GM18909 (cell line): ENCODE measurements around the gene SCAF8.

Experiments used
- ATAC-seq: cut with Tn5 transposase; IDR thresholded peaks from one replicate; pipeline ENCODE4 v1.9.1; 2021; ENCODE audit warnings: mild to moderate bottlenecking; ENCODE audit not compliant: unreplicated experiment, poor library complexity

Gene SCAF8

GRCh38 chr6:154824076-154824475 is 90.9 kb downstream of the SCAF8 start:
- no peak for ATAC-seq

- ATAC-seq = no peak
Measured at GRCh38 chr6:154829970-154830369, 96.8 kb downstream of the SCAF8 start.

- ATAC-seq = no peak
Measured at GRCh38 chr6:154830771-154831170, 97.6 kb downstream of the SCAF8 start.

- no peak for ATAC-seq
Measured at GRCh38 chr6:154835307-154835706, 102.1 kb downstream of the SCAF8 start.

GRCh38 chr6:154839546-154839945 is 106.3 kb downstream of the SCAF8 start:
- ATAC-seq = no peak

GRCh38 chr6:154840363-154840762 is 107.1 kb downstream of the SCAF8 start:
- no peak for ATAC-seq

- no peak for ATAC-seq
Measured at GRCh38 chr6:154841109-154841508, 107.9 kb downstream of the SCAF8 start.

- no peak for ATAC-seq
Measured at GRCh38 chr6:154842833-154843232, 109.6 kb downstream of the SCAF8 start.

GRCh38 chr6:154847318-154847717 is 114.1 kb downstream of the SCAF8 start:
- ATAC-seq = no peak

GRCh38 chr6:154848580-154848979 is 115.4 kb downstream of the SCAF8 start:
- ATAC-seq = no peak

- no peak for ATAC-seq
Measured at GRCh38 chr6:154849475-154849874, 116.3 kb downstream of the SCAF8 start.

- ATAC-seq = no peak
Measured at GRCh38 chr6:154852687-154853086, 119.5 kb downstream of the SCAF8 start.

GRCh38 chr6:154857529-154857928 is 124.3 kb downstream of the SCAF8 start:
- no peak for ATAC-seq

GRCh38 chr6:154861825-154862224 is 128.6 kb downstream of the SCAF8 start:
- ATAC-seq = no peak

- no peak for ATAC-seq
Measured at GRCh38 chr6:154862536-154862935, 129.3 kb downstream of the SCAF8 start.

GRCh38 chr6:154864066-154864430 is 130.8 kb downstream of the SCAF8 start:
- no peak for ATAC-seq

- ATAC-seq = no peak
Measured at GRCh38 chr6:154865291-154865690, 132.1 kb downstream of the SCAF8 start.

- ATAC-seq = no peak
Measured at GRCh38 chr6:154868143-154868594, 135.0 kb downstream of the SCAF8 start.

- ATAC-seq = no peak
Measured at GRCh38 chr6:154872542-154873114, 139.4 kb downstream of the SCAF8 start.

- ATAC-seq = no peak
Measured at GRCh38 chr6:154873546-154873945, 140.3 kb downstream of the SCAF8 start.

- ATAC-seq = no peak
Measured at GRCh38 chr6:154874773-154875592, 141.8 kb downstream of the SCAF8 start.
